CD4-positive, alpha-beta T cell (primary cell): Measurements from ENCODE around the gene EIF5AL1. TPM values are rescaled to one million over a fixed set of nuclear protein-coding genes. Genes with fewer than 3 reads are reported as not detected.
"Not testable (repeated sequence)": the region's sequence is repeated elsewhere in the genome, so short reads cannot be mapped to it uniquely, and the experiment has no call there.

ENCODE experiments used
- ATAC-seq: fragments of 200-7000 bp; cut with Tn5 transposase; one replicate; pipeline ENCODE4 v1.10.0; 2022; ENCODE audit warnings: mild to moderate bottlenecking; ENCODE audit not compliant: poor library complexity
- CTCF ChIA-PET: fragments of 350-600 bp; sonication (Branson Sonifier 250); formaldehyde crosslinking; loops from one replicate; lab custom pipeline; 2021; ENCODE audit warnings: antibody characterized with exemption, inconsistent platforms; lab: Charles Lee
- POLR2A ChIA-PET: fragments of 350-600 bp; sonication (Branson Sonifier 250); formaldehyde crosslinking; loops from one replicate; lab custom pipeline; 2021; ENCODE audit warnings: antibody characterized with exemption, inconsistent platforms; lab: Charles Lee
- DNase-seq, 14 experiments: peaks; one replicate each; pipeline ENCODE4 v3.0.0-alpha.2; 2013 to 2020; ENCODE audit warnings: mixed read lengths in 2 of 14
- H3K27ac ChIP-seq, 2 donors: one replicate each; pipeline versions ENCODE4 v1.5.1 to v1.7.0; 2013; ENCODE audit warnings: low read length in 2 of 2, low read depth in 1 of 2, mild to moderate bottlenecking in 1 of 2
- H3K27me3 ChIP-seq, 2 experiments: 1 replicate in 1 of 2; 2 replicates in 1 of 2; pipeline versions ENCODE4 v1.6.1 to v1.7.0; 2013; ENCODE audit warnings: low read length in 2 of 2, control low read depth in 1 of 2, mild to moderate bottlenecking in 1 of 2, moderate library complexity in 1 of 2; ENCODE audit not compliant: insufficient read depth in 2 of 2, control insufficient read depth in 1 of 2
- H3K36me3 ChIP-seq: one replicate; pipeline ENCODE4 v1.6.1; 2013; ENCODE audit warnings: low read length, control low read depth; ENCODE audit not compliant: insufficient read depth
- H3K4me1 ChIP-seq: one replicate; pipeline ENCODE4 v1.6.1; 2013; ENCODE audit warnings: low read length, control low read depth; ENCODE audit not compliant: insufficient read depth
- H3K4me3 ChIP-seq: one replicate; pipeline ENCODE4 v1.5.1; 2013; ENCODE audit warnings: mild to moderate bottlenecking, low read length, moderate library complexity
- H3K9me3 ChIP-seq, 2 experiments: 1 replicate in 1 of 2; 2 replicates in 1 of 2; pipeline versions ENCODE4 v1.6.1 to v1.7.0; 2013; ENCODE audit warnings: low read length in 2 of 2, mild to moderate bottlenecking in 2 of 2, control low read depth in 1 of 2, moderate library complexity in 1 of 2; ENCODE audit not compliant: control insufficient read depth in 1 of 2, insufficient read depth in 1 of 2
- H3K27ac Mint-ChIP-seq: one replicate; pipeline ENCODE4 v1.8.0; 2020; ENCODE audit warnings: mixed read lengths
- H3K27me3 Mint-ChIP-seq: one replicate; pipeline ENCODE4 v1.8.0; 2021; ENCODE audit warnings: mixed read lengths
- H3K36me3 Mint-ChIP-seq: one replicate; pipeline ENCODE4 v1.8.0; 2021; ENCODE audit warnings: low read depth, mixed read lengths
- H3K4me1 Mint-ChIP-seq: one replicate; pipeline ENCODE4 v1.8.0; 2021; ENCODE audit warnings: low read depth, mixed read lengths
- H3K4me3 Mint-ChIP-seq: one replicate; pipeline ENCODE4 v1.8.0; 2020; ENCODE audit warnings: mild to moderate bottlenecking, mixed read lengths
- H3K9me3 Mint-ChIP-seq: one replicate; pipeline ENCODE4 v1.8.0; 2020; ENCODE audit warnings: mixed read lengths
- intact Hi-C, 2 experiments: fragments of 100-400 bp; cut with DNase I in 1 of 2; cut with micrococcal nuclease in 1 of 2; formaldehyde crosslinking; loops; one replicate each; pipeline versions ENCODE4 v1.15.1 to v1.9.0; 2023 to 2025; cut with DNase I, micrococcal nuclease
- total RNA-seq, 174 experiments: library from RNA in 2 of 174; stranded (reverse) in 2 of 174; gene quantifications; one replicate each; pipeline ENCODE4 v1.2.3 and lab custom pipeline; 2021 to 2026

The EIF5AL1 gene
- total RNA-seq, 2 experiments from 2014 or later: 0.11 to 0.14 TPM

GRCh38 chr10:79509934-79510508 is 2.3 kb upstream of the EIF5AL1 start:
- peaks cover 10% of the 10 kb centered on the region for H3K27me3 Mint-ChIP-seq

GRCh38 chr10:79516532-79517205 is 4.3 kb downstream of the EIF5AL1 start:
- H3K4me3 Mint-ChIP-seq: not testable (repeated sequence)

More at GRCh38 chr10:79509934-79510508, 2.3 kb upstream of the EIF5AL1 start:
- H3K4me3 Mint-ChIP-seq, H3K9me3 ChIP-seq, POLR2A ChIA-PET, H3K9me3 Mint-ChIP-seq, DNase-seq, H3K4me3 ChIP-seq, intact Hi-C loops, H3K4me1 ChIP-seq, H3K36me3 Mint-ChIP-seq, H3K27ac ChIP-seq, CTCF ChIA-PET, H3K27me3 ChIP-seq, H3K27ac Mint-ChIP-seq, H3K36me3 ChIP-seq, ATAC-seq, H3K4me1 Mint-ChIP-seq: not testable (repeated sequence)

GRCh38 chr10:79517567-79517966 is 5.2 kb downstream of the EIF5AL1 start:
- ATAC-seq, H3K9me3 ChIP-seq, POLR2A ChIA-PET, intact Hi-C loops, H3K36me3 ChIP-seq, DNase-seq, H3K4me1 Mint-ChIP-seq, H3K4me1 ChIP-seq, H3K4me3 Mint-ChIP-seq, H3K27me3 Mint-ChIP-seq, H3K4me3 ChIP-seq, H3K27ac Mint-ChIP-seq, H3K27ac ChIP-seq, H3K27me3 ChIP-seq, CTCF ChIA-PET, H3K9me3 Mint-ChIP-seq, H3K36me3 Mint-ChIP-seq: not testable (repeated sequence)

More at GRCh38 chr10:79516532-79517205, 4.3 kb downstream of the EIF5AL1 start:
- POLR2A ChIA-PET, intact Hi-C loops, H3K27me3 ChIP-seq, H3K4me3 ChIP-seq, H3K4me1 ChIP-seq, H3K27ac ChIP-seq, CTCF ChIA-PET, DNase-seq, H3K27me3 Mint-ChIP-seq, ATAC-seq, H3K9me3 ChIP-seq, H3K36me3 ChIP-seq, H3K4me1 Mint-ChIP-seq, H3K27ac Mint-ChIP-seq, H3K9me3 Mint-ChIP-seq, H3K36me3 Mint-ChIP-seq: not testable (repeated sequence)

GRCh38 chr10:79521751-79522150 is 9.4 kb downstream of the EIF5AL1 start:
- ATAC-seq, H3K4me1 Mint-ChIP-seq, intact Hi-C loops: not testable (repeated sequence)

GRCh38 chr10:79522464-79522863 is 10.1 kb downstream of the EIF5AL1 start:
- H3K4me3 ChIP-seq, H3K27me3 Mint-ChIP-seq, H3K4me1 ChIP-seq, DNase-seq, H3K9me3 ChIP-seq, POLR2A ChIA-PET, H3K36me3 Mint-ChIP-seq, intact Hi-C loops, H3K4me3 Mint-ChIP-seq, H3K36me3 ChIP-seq, H3K9me3 Mint-ChIP-seq, H3K27ac ChIP-seq, CTCF ChIA-PET, ATAC-seq, H3K4me1 Mint-ChIP-seq, H3K27me3 ChIP-seq, H3K27ac Mint-ChIP-seq: not testable (repeated sequence)

More at GRCh38 chr10:79521751-79522150, 9.4 kb downstream of the EIF5AL1 start:
- H3K4me3 Mint-ChIP-seq, H3K36me3 ChIP-seq, H3K36me3 Mint-ChIP-seq, H3K27me3 ChIP-seq, POLR2A ChIA-PET, H3K9me3 ChIP-seq, CTCF ChIA-PET, H3K27ac ChIP-seq, H3K27me3 Mint-ChIP-seq, H3K4me3 ChIP-seq, H3K9me3 Mint-ChIP-seq, H3K27ac Mint-ChIP-seq, H3K4me1 ChIP-seq, DNase-seq: not testable (repeated sequence)

- not testable (repeated sequence) for H3K36me3 Mint-ChIP-seq
Measured at GRCh38 chr10:79523157-79523853, 11.0 kb downstream of the EIF5AL1 start.

More at GRCh38 chr10:79523157-79523853, 11.0 kb downstream of the EIF5AL1 start:
- H3K27ac Mint-ChIP-seq, DNase-seq, intact Hi-C loops, H3K4me3 ChIP-seq, H3K4me1 ChIP-seq, POLR2A ChIA-PET, H3K4me3 Mint-ChIP-seq, ATAC-seq, H3K9me3 ChIP-seq, H3K27ac ChIP-seq, H3K36me3 ChIP-seq, CTCF ChIA-PET, H3K27me3 ChIP-seq, H3K9me3 Mint-ChIP-seq, H3K4me1 Mint-ChIP-seq, H3K27me3 Mint-ChIP-seq: not testable (repeated sequence)
